GM12873 (cell line): ENCODE data around the gene RTF2.

Experiments
- CTCF ChIP-seq: IDR thresholded peaks from 2 replicates; pipeline ENCODE4 v1.5.1; 2012; ENCODE audit warnings: low read depth, mild to moderate bottlenecking, moderate library complexity, low read length, control low read depth; ENCODE audit not compliant: insufficient read depth; ENCODE audit errors: missing control alignments

The RTF2 gene, protein sequence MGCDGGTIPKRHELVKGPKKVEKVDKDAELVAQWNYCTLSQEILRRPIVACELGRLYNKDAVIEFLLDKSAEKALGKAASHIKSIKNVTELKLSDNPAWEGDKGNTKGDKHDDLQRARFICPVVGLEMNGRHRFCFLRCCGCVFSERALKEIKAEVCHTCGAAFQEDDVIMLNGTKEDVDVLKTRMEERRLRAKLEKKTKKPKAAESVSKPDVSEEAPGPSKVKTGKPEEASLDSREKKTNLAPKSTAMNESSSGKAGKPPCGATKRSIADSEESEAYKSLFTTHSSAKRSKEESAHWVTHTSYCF

DNA sequence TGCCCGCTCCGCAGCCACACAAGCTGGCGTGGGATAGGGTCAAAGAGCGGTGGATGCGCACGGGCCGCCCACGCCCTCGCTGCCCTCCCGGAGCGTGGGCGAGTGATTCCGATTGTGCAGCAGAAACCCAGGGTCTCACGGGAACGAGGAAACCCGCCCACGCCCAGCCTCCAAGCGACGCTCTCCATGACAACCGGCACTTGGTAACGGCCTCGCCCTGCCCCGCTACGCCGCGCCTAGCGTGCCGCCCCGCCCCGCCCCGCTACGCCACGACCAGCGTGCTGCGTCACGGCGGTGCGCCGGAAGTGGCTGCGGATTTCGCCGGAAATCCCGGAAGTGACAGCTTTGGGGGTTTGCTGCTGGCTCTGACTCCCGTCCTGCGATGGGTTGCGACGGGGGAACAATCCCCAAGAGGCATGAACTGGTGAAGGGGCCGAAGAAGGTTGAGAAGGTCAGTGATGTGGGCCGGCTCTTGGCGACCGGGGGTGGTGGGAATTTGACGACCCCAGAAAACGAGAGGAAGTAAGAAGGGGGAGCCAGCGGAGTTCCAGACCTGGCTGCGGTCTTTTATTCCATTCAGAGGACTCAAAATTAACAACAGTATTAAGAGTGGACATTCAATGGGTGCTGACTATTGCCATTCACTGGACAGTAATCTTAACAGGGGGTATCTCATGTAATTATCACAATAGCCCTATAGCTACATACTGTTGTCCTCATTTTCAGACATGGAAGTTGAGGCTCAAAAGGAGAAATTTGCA, at the start of gene RTF2:
Gene RTF2 (plus strand): TSS at position 312 of the 761 bp plus-strand sequence. CDS start 71 bp downstream, at position 383.
- no peak for TF ChIP-seq CTCF

- TF ChIP-seq CTCF: no peak
Observed at GRCh38 chr20:56420028-56420427, 48.4 kb upstream of the RTF2 start.

GRCh38 chr20:56420940-56421688, 47.3 kb upstream of the RTF2 start:
- no peak for TF ChIP-seq CTCF

DNA sequence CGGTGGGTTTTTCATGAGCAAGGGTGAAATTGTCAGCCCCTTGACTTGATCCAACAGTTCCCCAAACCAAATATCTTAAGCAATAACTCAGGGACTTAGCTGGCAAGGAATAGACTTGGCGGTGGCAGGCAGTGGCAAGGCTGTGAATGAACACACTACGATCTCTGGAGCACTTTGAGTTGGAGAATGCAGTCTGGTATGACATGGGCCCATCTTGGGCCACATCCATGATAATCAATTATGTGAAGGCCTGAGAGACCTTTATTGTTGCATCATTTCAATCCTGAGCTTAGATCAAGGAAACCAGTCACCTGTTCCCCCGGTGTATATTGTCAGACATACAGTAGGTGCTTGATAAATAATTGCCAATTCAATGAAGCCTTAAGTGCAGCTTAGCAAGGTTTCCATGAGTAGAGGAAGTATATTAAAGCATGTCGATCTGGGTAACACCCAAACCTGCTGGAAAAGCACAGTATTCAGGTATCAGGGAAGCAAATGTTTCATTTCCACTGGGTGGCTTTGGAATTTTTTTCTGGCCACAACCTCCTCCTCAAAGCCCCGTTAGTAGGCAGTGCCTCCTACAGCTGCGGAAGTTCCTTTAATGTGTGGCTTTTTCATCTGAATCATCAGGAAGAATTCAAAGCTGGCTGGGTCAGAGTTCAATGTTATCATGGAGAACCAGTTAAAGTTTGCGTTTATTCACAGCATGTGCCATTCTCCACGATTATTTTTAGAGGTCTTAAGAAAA, 46.2 kb upstream of the RTF2 start:
- TF ChIP-seq CTCF: no peak

GRCh38 chr20:56422824-56423189, 45.6 kb upstream of the RTF2 start:
- no peak for TF ChIP-seq CTCF

GRCh38 chr20:56423211-56423610, 45.2 kb upstream of the RTF2 start:
- TF ChIP-seq CTCF: no peak
